Upper lobe of left lung (tissue), 4 donors: ENCODE results near the gene PCDHGA7.

Experiments
- CTCF ChIP-seq, 6 experiments: fragments of 450-650 bp in 4 of 6; fragments of 200-600 bp in 2 of 6; sonication (generic) in 2 of 6; IDR thresholded peaks; one replicate each; pipeline ENCODE4 v1.5.1; 2016 to 2019; ENCODE audit warnings: antibody characterized with exemption in 6 of 6
- EP300 ChIP-seq, 4 donors: sonication (generic); formaldehyde crosslinking; IDR thresholded peaks; one replicate each; pipeline ENCODE4 v1.5.1; 2017; ENCODE audit warnings: antibody characterized with exemption in 4 of 4, control low read depth in 2 of 4
- POLR2A ChIP-seq, 4 donors: fragments of 450-650 bp; IDR thresholded peaks; one replicate each; pipeline ENCODE4 v1.5.1; 2016 to 2017; ENCODE audit warnings: antibody characterized with exemption in 4 of 4, mild to moderate bottlenecking in 2 of 4

DNA sequence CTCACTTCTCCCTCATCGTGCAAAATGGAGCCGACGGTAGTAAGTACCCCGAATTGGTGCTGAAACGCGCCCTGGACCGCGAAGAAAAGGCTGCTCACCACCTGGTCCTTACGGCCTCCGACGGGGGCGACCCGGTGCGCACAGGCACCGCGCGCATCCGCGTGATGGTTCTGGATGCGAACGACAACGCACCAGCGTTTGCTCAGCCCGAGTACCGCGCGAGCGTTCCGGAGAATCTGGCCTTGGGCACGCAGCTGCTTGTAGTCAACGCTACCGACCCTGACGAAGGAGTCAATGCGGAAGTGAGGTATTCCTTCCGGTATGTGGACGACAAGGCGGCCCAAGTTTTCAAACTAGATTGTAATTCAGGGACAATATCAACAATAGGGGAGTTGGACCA lies 48.7 kb downstream of the PCDHGA7 start:
- no peak for TF ChIP-seq POLR2A (IDR thresholded peaks at IDR 0.05)
- no peak for TF ChIP-seq CTCF (IDR thresholded peaks at IDR 0.05)
- TF ChIP-seq EP300 (IDR thresholded peaks at IDR 0.05): no peak
